HG03558 (cell line): ENCODE measurements around the gene NBEA.
"Not testable (repeated sequence)": the region's sequence is repeated elsewhere in the genome, so short reads cannot be mapped to it uniquely, and the experiment has no call there.

Experiments used
- ATAC-seq: cut with Tn5 transposase; IDR thresholded peaks from one replicate; pipeline ENCODE4 v1.9.1; 2021; ENCODE audit warnings: moderate number of reproducible peaks; ENCODE audit not compliant: unreplicated experiment; ENCODE audit errors: extremely low read depth

NBEA gene

DNA sequence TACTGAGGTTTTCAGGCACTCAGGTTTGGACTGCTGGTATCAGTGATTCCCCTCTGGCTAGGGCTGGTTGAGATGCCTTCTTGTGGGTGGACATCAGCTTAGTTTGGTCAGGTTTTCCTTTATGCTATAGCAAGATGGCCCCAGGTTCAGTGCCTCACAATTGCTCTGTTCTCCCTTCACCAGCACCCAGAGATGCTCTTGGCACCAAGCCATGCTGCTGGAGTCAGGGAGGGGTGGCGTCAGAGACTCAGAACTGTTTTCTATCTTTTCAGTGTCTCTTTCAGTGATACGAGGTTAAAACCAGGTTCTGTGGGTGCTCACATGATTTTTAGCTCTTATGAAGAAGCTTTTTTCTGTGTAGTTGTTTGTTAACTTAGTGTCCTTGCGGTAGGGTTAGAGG is 96.9 kb downstream of the NBEA start:
- no peak for ATAC-seq

- no peak for ATAC-seq
These were observed 104.5 kb downstream of the NBEA start for GRCh38 chr13:35046587-35046986.

GRCh38 chr13:35055705-35056104 is 113.6 kb downstream of the NBEA start:
- no peak for ATAC-seq

DNA sequence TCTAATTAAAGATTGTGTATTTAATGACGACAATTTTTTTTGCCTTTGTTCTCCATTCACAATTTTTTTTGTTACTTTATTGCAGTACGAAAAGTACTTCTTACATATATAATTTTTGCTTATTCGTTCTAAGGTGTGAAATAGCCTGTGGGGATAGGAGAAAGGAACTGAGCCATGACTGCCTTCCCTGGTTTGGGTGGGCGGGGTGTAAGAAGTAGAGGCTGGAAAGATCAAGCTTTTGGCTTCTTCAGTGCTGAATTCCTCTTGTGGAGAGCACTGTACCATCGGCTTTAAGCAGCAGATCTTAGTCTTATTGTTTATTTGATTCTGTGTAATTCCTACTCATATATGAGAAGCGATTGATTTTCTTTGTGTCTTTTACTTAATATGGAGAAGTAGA is 115.8 kb downstream of the NBEA start:
- no peak for ATAC-seq

DNA sequence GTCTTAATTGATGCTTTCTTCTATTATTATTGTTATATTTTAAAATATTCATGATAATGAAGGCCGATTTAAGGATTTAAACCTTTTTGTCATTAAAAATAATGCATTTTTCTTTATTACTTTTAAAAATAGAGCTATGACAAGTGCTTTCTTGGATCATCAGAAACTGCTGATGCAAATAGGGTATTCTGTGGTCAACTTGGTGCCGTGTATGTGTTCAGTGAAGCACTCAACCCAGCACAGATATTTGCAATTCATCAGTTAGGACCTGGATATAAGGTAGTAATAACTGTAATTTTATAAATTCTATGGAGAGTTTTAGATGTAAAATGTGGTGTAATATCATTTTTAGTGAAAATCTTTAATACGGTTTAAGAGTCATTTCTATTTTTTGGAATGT is 116.5 kb downstream of the NBEA start:
- ATAC-seq, result peak; percentile 80

- ATAC-seq, result no peak
These were observed 144.6 kb downstream of the NBEA start for GRCh38 chr13:35086667-35087066.

GRCh38 chr13:35092251-35092650 is 150.2 kb downstream of the NBEA start:
- no peak for ATAC-seq

- no peak for ATAC-seq
These were observed 150.7 kb downstream of the NBEA start for GRCh38 chr13:35092751-35093150.

DNA sequence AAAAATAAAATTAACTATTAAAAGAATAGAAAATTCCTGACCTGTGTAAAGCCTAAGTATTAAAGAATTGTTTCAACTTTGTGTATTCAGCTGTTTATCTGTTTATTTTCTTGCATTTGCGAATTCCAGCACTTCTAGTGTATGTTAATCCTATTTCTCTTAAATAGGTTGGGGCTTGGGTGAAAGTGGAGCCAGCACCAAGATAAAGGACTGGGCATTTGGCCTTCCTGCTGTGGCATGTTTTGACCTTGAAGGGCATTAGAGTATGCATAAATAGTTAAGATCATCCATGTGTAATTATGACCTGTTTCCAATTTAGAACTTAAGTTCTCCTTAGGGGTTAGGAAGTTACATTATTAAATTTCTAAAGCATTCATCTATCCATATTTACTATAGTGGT is 151.3 kb downstream of the NBEA start:
- no peak for ATAC-seq

DNA sequence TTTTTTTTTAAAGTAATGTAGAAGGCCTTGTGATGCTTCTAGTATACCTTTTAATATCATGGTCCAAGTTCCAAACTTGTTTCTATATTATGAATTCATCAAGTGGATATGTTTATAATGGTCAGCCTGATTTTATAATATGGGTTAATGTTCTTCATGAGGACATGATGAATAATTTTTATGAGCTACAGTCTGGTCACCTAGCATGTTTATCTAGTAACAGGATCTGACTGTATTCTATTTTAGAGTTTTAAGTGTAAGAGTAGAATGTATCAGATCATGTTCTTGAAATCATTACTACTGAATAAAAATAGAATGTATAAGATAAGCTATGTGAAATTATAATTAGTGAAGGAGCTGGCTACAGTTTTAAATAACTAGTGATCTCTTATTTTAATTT is 164.7 kb downstream of the NBEA start:
- not testable (repeated sequence) for ATAC-seq

GRCh38 chr13:35107535-35107934 is 165.5 kb downstream of the NBEA start:
- ATAC-seq, result no peak

GRCh38 chr13:35113612-35114011 is 171.5 kb downstream of the NBEA start:
- ATAC-seq, result not testable (repeated sequence)

DNA sequence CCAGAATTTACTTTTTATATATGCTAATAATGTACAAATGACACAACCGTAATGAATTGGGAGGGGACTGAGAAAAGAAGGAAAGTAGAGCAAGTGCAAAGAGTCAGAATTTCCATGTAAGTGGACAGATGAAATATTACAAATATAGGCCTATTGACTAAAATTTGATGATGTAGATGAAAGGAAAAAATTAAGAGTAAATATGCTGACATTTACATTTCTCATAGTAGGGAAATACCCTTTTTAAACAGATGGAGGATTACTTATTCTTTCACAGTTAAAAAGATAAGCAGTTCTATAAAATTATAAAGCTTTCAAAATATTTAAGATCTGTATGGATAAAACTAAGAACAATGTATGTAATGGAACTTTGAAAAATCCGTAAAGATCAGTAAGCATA is 185.4 kb downstream of the NBEA start:
- ATAC-seq, result no peak

GRCh38 chr13:35129500-35129899 is 187.4 kb downstream of the NBEA start:
- ATAC-seq, result no peak

GRCh38 chr13:35131471-35131870 is 189.4 kb downstream of the NBEA start:
- no peak for ATAC-seq

DNA sequence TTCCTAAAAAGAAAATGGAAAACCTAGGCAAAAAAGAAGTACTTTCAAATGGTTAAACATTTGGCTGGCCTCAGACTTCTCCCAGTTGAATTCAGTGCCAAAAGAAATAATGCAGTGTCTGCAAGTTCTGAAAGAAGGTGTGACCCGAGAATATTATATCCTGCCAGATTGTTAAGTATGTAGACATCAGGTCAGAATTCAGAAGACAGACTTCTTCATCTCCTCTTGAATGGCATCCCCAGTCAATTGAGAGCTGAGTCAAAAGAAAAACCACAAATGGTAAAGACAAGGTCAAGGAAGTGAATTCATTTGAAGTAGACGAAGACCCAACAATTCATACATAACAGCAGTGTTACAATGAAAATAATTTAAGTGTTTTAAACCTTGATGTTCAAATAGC is 194.5 kb downstream of the NBEA start:
- no peak for ATAC-seq

GRCh38 chr13:35139591-35139990 is 197.5 kb downstream of the NBEA start:
- ATAC-seq, result no peak

DNA sequence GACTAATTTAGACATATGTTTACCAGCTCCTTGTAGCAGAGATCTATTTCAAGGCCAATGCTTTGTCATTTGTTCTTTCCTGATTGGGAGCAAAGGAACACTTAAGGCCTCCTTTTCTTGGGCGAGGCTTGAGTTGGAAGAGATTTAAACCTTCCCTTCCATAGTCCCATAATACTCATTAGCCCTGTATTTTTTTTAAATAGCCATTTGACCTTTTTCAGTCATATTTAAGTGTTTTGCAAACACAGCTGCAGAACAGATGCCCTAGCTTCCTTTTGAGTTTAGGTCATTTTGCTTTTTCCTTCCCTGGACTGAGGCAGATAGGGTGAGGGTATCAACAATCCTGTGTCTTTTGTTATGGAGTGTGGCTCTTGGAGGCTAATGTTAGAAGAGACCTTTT is 198.3 kb downstream of the NBEA start:
- no peak for ATAC-seq

GRCh38 chr13:35140831-35141230 is 198.8 kb downstream of the NBEA start:
- no peak for ATAC-seq

- no peak for ATAC-seq
These were observed 201.1 kb downstream of the NBEA start for GRCh38 chr13:35143123-35143522.

DNA sequence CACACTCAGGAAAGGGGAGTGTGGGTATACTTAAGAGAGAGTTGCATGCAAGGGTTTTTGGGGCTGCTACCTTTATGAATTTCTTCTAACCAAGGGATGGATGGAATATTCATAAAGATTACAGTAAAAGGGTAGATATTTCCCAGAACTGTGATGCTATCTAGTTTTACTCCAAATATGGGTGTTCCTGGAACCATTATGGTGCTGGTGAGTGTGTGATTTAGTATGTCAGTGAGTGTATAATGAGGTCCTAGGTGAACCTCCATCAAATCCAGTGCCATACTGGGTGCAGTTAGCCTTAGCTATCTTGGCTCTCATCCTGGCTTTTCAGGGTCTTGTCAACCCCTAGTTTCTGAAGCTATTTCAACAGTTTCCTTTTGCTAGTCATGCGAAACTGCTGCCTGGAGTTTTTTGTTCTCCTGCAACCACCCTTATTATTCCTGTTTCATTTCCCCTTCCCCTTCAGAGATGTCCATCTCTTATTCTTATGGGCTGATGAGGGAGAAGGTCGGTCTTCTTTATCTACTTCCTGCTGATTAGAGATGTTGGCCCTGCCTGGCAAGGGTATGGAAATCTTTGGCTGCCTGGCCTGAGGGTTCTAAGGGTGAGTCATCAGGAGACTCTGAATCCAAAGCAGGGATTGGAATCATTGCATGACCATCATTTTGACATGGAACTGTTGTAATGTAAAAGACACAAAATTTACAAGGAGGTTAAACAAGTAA is 202.3 kb downstream of the NBEA start:
- ATAC-seq, result no peak

DNA sequence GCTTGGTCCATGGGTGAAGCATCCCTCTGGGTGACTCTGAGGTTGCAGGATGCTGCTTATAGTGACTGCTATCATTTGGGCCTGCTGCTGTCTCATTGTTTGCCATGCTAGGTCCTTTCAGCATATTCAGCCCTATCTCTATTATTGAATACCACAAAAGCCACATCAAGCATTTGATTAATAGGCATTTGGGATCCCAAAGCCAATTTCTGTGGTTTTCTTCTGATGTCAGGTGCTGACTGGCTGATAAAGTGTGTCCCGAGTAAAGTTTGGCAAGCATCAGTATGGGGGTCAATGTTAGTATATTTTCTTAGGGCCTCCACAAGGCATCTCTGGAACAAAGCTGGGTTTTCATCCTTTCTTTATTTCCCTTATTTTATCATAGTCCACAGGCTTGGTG is 204.6 kb downstream of the NBEA start:
- no peak for ATAC-seq
